ENCODE measurements around the gene LENG8.

DNA sequence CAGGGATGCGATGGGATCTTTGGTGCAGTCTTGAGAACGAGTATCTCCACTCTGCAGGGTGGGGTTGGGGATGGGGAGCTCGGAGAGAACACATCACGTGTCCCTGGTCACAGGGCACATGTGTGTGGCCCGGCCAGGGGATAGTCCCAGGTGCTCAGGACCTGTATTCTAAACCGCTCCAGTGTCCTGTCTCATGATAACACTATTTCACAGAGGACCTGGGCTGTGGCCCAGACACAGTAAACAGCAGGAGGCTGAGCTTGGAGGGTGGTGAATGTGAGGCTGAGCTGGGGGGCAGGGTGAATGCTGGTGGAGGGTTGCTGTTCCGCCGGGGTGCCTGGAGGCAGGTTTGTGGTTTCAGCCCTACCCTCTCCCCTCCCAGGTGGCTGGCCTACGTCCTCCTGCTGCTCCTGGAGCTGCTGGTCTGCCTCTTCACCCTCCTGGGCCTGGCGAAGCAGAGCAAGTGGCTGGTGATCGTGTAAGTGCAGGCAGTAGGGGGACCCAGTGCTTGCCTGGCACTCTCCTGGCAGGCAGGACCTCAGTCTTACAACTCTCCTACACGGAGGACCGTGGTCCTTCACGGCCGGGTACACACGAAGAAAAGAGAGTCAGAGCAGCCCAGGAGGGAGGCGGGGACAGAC is 22.6 kb upstream of the LENG8 start:
- TF ChIP-seq, protein P1, sequence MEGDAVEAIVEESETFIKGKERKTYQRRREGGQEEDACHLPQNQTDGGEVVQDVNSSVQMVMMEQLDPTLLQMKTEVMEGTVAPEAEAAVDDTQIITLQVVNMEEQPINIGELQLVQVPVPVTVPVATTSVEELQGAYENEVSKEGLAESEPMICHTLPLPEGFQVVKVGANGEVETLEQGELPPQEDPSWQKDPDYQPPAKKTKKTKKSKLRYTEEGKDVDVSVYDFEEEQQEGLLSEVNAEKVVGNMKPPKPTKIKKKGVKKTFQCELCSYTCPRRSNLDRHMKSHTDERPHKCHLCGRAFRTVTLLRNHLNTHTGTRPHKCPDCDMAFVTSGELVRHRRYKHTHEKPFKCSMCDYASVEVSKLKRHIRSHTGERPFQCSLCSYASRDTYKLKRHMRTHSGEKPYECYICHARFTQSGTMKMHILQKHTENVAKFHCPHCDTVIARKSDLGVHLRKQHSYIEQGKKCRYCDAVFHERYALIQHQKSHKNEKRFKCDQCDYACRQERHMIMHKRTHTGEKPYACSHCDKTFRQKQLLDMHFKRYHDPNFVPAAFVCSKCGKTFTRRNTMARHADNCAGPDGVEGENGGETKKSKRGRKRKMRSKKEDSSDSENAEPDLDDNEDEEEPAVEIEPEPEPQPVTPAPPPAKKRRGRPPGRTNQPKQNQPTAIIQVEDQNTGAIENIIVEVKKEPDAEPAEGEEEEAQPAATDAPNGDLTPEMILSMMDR (IDR thresholded peaks at IDR 0.05): no peak
- TF ChIP-seq POLR2A (IDR thresholded peaks at IDR 0.05): no peak
